Measurements from ENCODE around the gene TCIRG1. TPM values are rescaled to one million over a fixed set of nuclear protein-coding genes. Genes with fewer than 3 reads are reported as not detected.

Gene TCIRG1
- total and polyA plus RNA-seq, 7 donors = 10.9 to 20.1 (median 11.8) TPM

DNA sequence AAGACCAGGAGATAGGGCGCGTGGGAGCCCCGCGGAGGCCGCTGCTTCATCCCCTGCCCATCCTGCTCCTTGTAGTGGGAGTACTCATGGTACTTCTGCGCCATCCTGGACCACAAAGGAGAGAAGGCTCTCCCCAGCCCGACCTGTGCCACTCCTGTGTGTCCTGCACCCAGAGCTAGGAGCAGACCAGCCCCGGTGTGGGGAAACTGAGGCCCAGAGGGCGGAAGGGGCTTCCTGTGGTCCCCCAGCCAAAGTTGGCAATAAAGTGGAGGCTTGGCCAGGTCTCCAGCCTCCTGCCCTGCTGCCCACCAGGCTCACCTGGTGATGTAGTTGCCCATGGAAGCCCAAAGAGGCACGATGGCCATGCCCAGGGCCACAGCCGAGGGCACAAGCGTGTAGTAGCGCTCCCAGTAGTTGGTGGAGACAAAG is 39.6 kb upstream of the TCIRG1 start:
- no peaks in the 10 kb centered on the region for H3K36me3 ChIP-seq (ENCODE audit: insufficient read depth in 1 of 2, low read depth in 1 of 2)
- H3K27me3 ChIP-seq (ENCODE audit: insufficient read depth in 3 of 3, low read length in 2 of 3) = peaks cover 0 to 5% (median 4%) of the 10 kb centered on the region in 3 donors
- no peaks in the 10 kb centered on the region for H3K4me1 ChIP-seq
- H3K27ac ChIP-seq = no peak overlapping the region
- no peak overlapping the region for H3K4me3 ChIP-seq
- TF ChIP-seq, protein P1, sequence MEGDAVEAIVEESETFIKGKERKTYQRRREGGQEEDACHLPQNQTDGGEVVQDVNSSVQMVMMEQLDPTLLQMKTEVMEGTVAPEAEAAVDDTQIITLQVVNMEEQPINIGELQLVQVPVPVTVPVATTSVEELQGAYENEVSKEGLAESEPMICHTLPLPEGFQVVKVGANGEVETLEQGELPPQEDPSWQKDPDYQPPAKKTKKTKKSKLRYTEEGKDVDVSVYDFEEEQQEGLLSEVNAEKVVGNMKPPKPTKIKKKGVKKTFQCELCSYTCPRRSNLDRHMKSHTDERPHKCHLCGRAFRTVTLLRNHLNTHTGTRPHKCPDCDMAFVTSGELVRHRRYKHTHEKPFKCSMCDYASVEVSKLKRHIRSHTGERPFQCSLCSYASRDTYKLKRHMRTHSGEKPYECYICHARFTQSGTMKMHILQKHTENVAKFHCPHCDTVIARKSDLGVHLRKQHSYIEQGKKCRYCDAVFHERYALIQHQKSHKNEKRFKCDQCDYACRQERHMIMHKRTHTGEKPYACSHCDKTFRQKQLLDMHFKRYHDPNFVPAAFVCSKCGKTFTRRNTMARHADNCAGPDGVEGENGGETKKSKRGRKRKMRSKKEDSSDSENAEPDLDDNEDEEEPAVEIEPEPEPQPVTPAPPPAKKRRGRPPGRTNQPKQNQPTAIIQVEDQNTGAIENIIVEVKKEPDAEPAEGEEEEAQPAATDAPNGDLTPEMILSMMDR (IDR thresholded peaks at IDR 0.05) = no peak
- DNase-seq (peak in 1 of 2 donors; percentile 37), ATAC-seq (no peak)
- H3K9me3 ChIP-seq = no peaks in the 10 kb centered on the region
- 96 to 98% (median 97%) methylated on average over 13 of the region's 13 CpGs for WGBS, 3 donors
- intact Hi-C loops (cut with DNase I) = no loop called here

DNA sequence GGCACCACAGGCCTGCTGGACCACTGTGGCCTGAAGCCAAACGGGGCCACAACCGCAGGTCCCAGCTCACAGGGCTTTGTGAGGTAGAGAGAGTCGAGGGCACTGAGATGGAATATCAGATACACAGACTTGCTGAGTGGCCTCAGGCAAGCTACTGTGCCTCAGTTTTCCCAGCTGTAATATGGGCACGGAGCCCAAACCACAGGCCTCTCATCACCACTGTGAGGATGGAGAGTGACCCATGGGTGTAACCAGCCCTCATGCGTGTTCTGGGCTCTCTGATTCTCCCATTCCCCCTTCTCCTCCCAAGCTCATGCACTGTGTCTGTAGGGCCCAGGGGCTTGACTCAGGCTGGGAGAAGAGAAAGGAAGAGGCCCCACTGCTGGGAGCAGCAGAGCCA is 39.1 kb upstream of the TCIRG1 start:
- peaks cover 0 to 5% (median 4%) of the 10 kb centered on the region in 3 donors for H3K27me3 ChIP-seq (ENCODE audit: insufficient read depth in 3 of 3, low read length in 2 of 3)
- no peaks in the 10 kb centered on the region for H3K36me3 ChIP-seq (ENCODE audit: insufficient read depth in 1 of 2, low read depth in 1 of 2)
- intact Hi-C loops (cut with DNase I) = no loop called here
- no peaks in the 10 kb centered on the region for H3K4me1 ChIP-seq
- 91 to 93% (median 92%) methylated on average over 5 of the region's 5 CpGs for WGBS, 3 donors
- no peak overlapping the region for H3K4me3 ChIP-seq
- H3K9me3 ChIP-seq = no peaks in the 10 kb centered on the region
- TF ChIP-seq, protein P1 (IDR thresholded peaks at IDR 0.05) = no peak
- ATAC-seq (no peak), DNase-seq (no peak)
- H3K27ac ChIP-seq = no peak overlapping the region

GRCh38 chr11:68002575-68002937 is 36.3 kb upstream of the TCIRG1 start:
- ATAC-seq (no peak), DNase-seq (peak in 1 of 2 donors; percentile 55)
- intact Hi-C loops (cut with DNase I) = no loop called here
- H3K4me1 ChIP-seq = no peaks in the 10 kb centered on the region
- TF ChIP-seq, protein P1 (IDR thresholded peaks at IDR 0.05) = no peak
- H3K36me3 ChIP-seq (ENCODE audit: insufficient read depth in 1 of 2, low read depth in 1 of 2) = no peaks in the 10 kb centered on the region
- WGBS, 3 donors = 70 to 77% (median 75%) methylated on average over 8 to 9 of the region's 9 CpGs
- peaks cover 0 to 5% (median 4%) of the 10 kb centered on the region in 3 donors for H3K27me3 ChIP-seq (ENCODE audit: insufficient read depth in 3 of 3, low read length in 2 of 3)
- H3K9me3 ChIP-seq = no peaks in the 10 kb centered on the region
- peak overlapping the region; percentile 68 for H3K4me3 ChIP-seq
- no peak overlapping the region for H3K27ac ChIP-seq

GRCh38 chr11:68002938-68003845 is 35.6 kb upstream of the TCIRG1 start:
- intact Hi-C loops (cut with DNase I) = no loop called here
- WGBS, 3 donors = 19 to 31% (median 30%) methylated on average over 54 to 86 of the region's 86 CpGs
- H3K4me1 ChIP-seq = no peaks in the 10 kb centered on the region
- DNase-seq (peak in 1 of 2 donors; percentile 61), ATAC-seq (peak; percentile 12 to 40 (median 20))
- TF ChIP-seq, protein P1 (IDR thresholded peaks at IDR 0.05) = no peak
- H3K27ac ChIP-seq = peak overlapping the region; percentile 10
- no peaks in the 10 kb centered on the region for H3K9me3 ChIP-seq
- H3K4me3 ChIP-seq = peak overlapping the region; percentile 68
- no peaks in the 10 kb centered on the region for H3K36me3 ChIP-seq (ENCODE audit: insufficient read depth in 1 of 2, low read depth in 1 of 2)
- H3K27me3 ChIP-seq (ENCODE audit: insufficient read depth in 3 of 3, low read length in 2 of 3) = peaks cover 0 to 5% (median 4%) of the 10 kb centered on the region in 3 donors
